HEK293 (cell line): ENCODE data around the gene GSG1L.

Source experiments
- ATF2 ChIP-seq: fragments of 450-650 bp; formaldehyde crosslinking; IDR thresholded peaks from 2 replicates; pipeline ENCODE4 v1.5.1; 2016; ENCODE audit warnings: missing biosample characterization, missing genetic modification characterization, low read depth
- CTCF ChIP-seq: fragments of 450-650 bp; formaldehyde crosslinking; IDR thresholded peaks from 2 replicates; pipeline ENCODE4 v1.5.1; 2016; ENCODE audit warnings: missing biosample characterization, missing genetic modification characterization
- ZBTB7A ChIP-seq: fragments of 450-650 bp; formaldehyde crosslinking; IDR thresholded peaks from 2 replicates; pipeline ENCODE4 v1.5.1; 2016; ENCODE audit warnings: low read depth, missing biosample characterization, missing genetic modification characterization
- ZNF121 ChIP-seq: fragments of 450-650 bp; formaldehyde crosslinking; IDR thresholded peaks from 2 replicates; pipeline ENCODE4 v1.5.1; 2016; ENCODE audit warnings: missing biosample characterization, missing genetic modification characterization
- ZNF16 ChIP-seq: fragments of 450-650 bp; formaldehyde crosslinking; IDR thresholded peaks from 2 replicates; pipeline ENCODE4 v1.5.1; 2016; ENCODE audit warnings: low read depth, missing biosample characterization, missing genetic modification characterization

GRCh38 chr16:27917949-27918348 lies 145.6 kb downstream of the GSG1L start:
- TF ChIP-seq CTCF (no peak), ZBTB7A (tag by site-specific recombination) (no peak), ZNF121 (no peak), ATF2 (tag by site-specific recombination) (no peak), ZNF16 (tag by site-specific recombination) (no peak)
